GM23338 (cell line): ENCODE data around the gene PRUNE2. TPM values are rescaled to one million over a fixed set of nuclear protein-coding genes. Genes with fewer than 3 reads are reported as not detected.
A peak's percentile ranks its signal among the peaks of the same experiment; 100 is the strongest.

Experiments
- ATAC-seq: fragments of 200-7000 bp; cut with Tn5 transposase; 3 replicates; pipeline ENCODE4 v1.9.1; 2020
- DNase-seq: peaks from one replicate; pipeline ENCODE4 v3.0.0-alpha.2; 2015; ENCODE audit warnings: low spot score
- H2AFZ ChIP-seq: fragments of 200-600 bp; sonication (generic); 2 replicates; pipeline ENCODE4 v1.8.0; 2016; ENCODE audit warnings: antibody characterized with exemption, mild to moderate bottlenecking, moderate library complexity
- H3F3A ChIP-seq: fragments of 200-600 bp; sonication (generic); replicated peaks from 2 replicates; pipeline ENCODE4 v1.8.0; 2017; ENCODE audit warnings: antibody characterized with exemption, mixed run types, low read depth
- H3K27ac ChIP-seq: fragments of 200-600 bp; sonication (generic); 2 replicates; pipeline ENCODE4 v1.6.1; 2016; ENCODE audit warnings: low read depth
- H3K27me3 ChIP-seq: fragments of 200-600 bp; sonication (generic); 2 replicates; pipeline ENCODE4 v1.8.0; 2016; ENCODE audit warnings: mild to moderate bottlenecking, mixed run types, moderate library complexity; ENCODE audit not compliant: insufficient read depth
- H3K36me3 ChIP-seq: fragments of 200-600 bp; sonication (generic); 2 replicates; pipeline ENCODE4 v1.8.0; 2016; ENCODE audit warnings: mild to moderate bottlenecking; ENCODE audit not compliant: insufficient read depth
- H3K4me1 ChIP-seq: fragments of 200-600 bp; sonication (generic); 2 replicates; pipeline ENCODE4 v1.8.0; 2016; ENCODE audit warnings: mild to moderate bottlenecking, moderate library complexity; ENCODE audit not compliant: insufficient read depth
- H3K4me2 ChIP-seq: fragments of 200-600 bp; sonication (generic); 2 replicates; pipeline ENCODE4 v1.7.1; 2017; ENCODE audit warnings: mixed run types
- H3K4me3 ChIP-seq: fragments of 200-600 bp; sonication (generic); 2 replicates; pipeline ENCODE4 v1.6.1; 2016; ENCODE audit warnings: mixed run types
- H3K79me2 ChIP-seq: fragments of 200-600 bp; sonication (generic); replicated peaks from 2 replicates; pipeline ENCODE4 v1.8.0; 2017; ENCODE audit warnings: mild to moderate bottlenecking; ENCODE audit not compliant: insufficient read depth
- H3K9me2 ChIP-seq: fragments of 200-600 bp; sonication (generic); 2 replicates; pipeline ENCODE4 v1.8.0; 2017; ENCODE audit not compliant: insufficient read depth
- H4K20me1 ChIP-seq: fragments of 200-600 bp; sonication (generic); replicated peaks from 2 replicates; pipeline ENCODE4 v1.8.0; 2017; ENCODE audit warnings: mild to moderate bottlenecking; ENCODE audit not compliant: insufficient read depth
- H3K27ac Mint-ChIP-seq: 2 replicates; pipeline ENCODE4 v1.8.0; 2020; ENCODE audit warnings: inconsistent platforms, mild to moderate bottlenecking, moderate library complexity, mixed read lengths
- H3K27me3 Mint-ChIP-seq: 3 replicates; pipeline ENCODE4 v1.8.0; 2022; ENCODE audit warnings: low read depth, mild to moderate bottlenecking, moderate library complexity, mixed read lengths, inconsistent platforms; ENCODE audit not compliant: insufficient read depth, poor library complexity
- H3K36me3 Mint-ChIP-seq: 3 replicates; pipeline ENCODE4 v1.8.0; 2021; ENCODE audit warnings: low read depth, mild to moderate bottlenecking, inconsistent platforms, moderate library complexity, mixed read lengths
- H3K4me1 Mint-ChIP-seq: 3 replicates; pipeline ENCODE4 v1.8.0; 2020; ENCODE audit warnings: mild to moderate bottlenecking, inconsistent platforms, mixed read lengths
- H3K4me3 Mint-ChIP-seq: 3 replicates; pipeline ENCODE4 v1.8.0; 2021; ENCODE audit warnings: moderate library complexity, mild to moderate bottlenecking, inconsistent platforms, mixed read lengths
- H3K9me3 Mint-ChIP-seq: 3 replicates; pipeline ENCODE4 v1.8.0; 2020; ENCODE audit warnings: moderate library complexity, mild to moderate bottlenecking, inconsistent platforms, mixed read lengths
- CREB1 ChIP-seq: fragments of 250-450 bp; sonication (Bioruptor Pico); IDR thresholded peaks from 2 replicates; pipeline ENCODE4 v1.5.0; 2020; ENCODE audit warnings: low read depth, mild to moderate bottlenecking, moderate library complexity
- CTCF ChIP-seq, 2 experiments: fragments of 200-600 bp in 1 of 2; sonication (generic) in 1 of 2; conservative IDR thresholded peaks; 2 replicates each; pipeline versions ENCODE4 v1.5.1 to v1.6.1; 2016 to 2017; ENCODE audit warnings: antibody characterized with exemption in 2 of 2, low read depth in 2 of 2, mild to moderate bottlenecking in 2 of 2, moderate library complexity in 1 of 2
- ETS1 ChIP-seq: IDR thresholded peaks from 2 replicates; pipeline ENCODE4 v1.6.1; 2016; ENCODE audit warnings: antibody characterized with exemption
- EZH2 ChIP-seq: fragments of 200-600 bp; sonication (generic); IDR thresholded peaks from one replicate; pipeline ENCODE4 v1.8.0; 2017; ENCODE audit warnings: antibody characterized with exemption, mild to moderate bottlenecking, low read depth; ENCODE audit not compliant: unreplicated experiment
- EZH2phosphoT487 ChIP-seq: fragments of 200-600 bp; sonication (generic); IDR thresholded peaks from one replicate; pipeline ENCODE4 v1.8.1; 2018; ENCODE audit warnings: antibody characterized with exemption; ENCODE audit not compliant: unreplicated experiment
- JUNB ChIP-seq: IDR thresholded peaks from one replicate; pipeline ENCODE4 v1.6.1; 2016; ENCODE audit warnings: antibody characterized with exemption; ENCODE audit not compliant: unreplicated experiment
- NANOG ChIP-seq: IDR thresholded peaks from 2 replicates; pipeline ENCODE4 v1.6.1; 2016; ENCODE audit warnings: antibody characterized with exemption, borderline replicate concordance
- POLR2AphosphoS5 ChIP-seq: IDR thresholded peaks from 2 replicates; pipeline ENCODE4 v1.6.1; 2016; ENCODE audit warnings: antibody characterized with exemption, low read depth
- REST ChIP-seq: IDR thresholded peaks from one replicate; pipeline ENCODE4 v1.6.1; 2018; ENCODE audit warnings: antibody characterized with exemption; ENCODE audit not compliant: unreplicated experiment
- STAT1 ChIP-seq: IDR thresholded peaks from one replicate; pipeline ENCODE4 v1.6.1; 2016; ENCODE audit warnings: antibody characterized with exemption; ENCODE audit not compliant: unreplicated experiment
- ZNF114 ChIP-seq: fragments of 250-450 bp; sonication (Bioruptor Pico); IDR thresholded peaks from 2 replicates; pipeline ENCODE4 v1.5.0; 2020; ENCODE audit warnings: mild to moderate bottlenecking, moderate library complexity
- ZNF331 ChIP-seq: fragments of 250-450 bp; sonication (Bioruptor Pico); IDR thresholded peaks from 2 replicates; pipeline ENCODE4 v1.5.0; 2020; ENCODE audit warnings: low read depth, mild to moderate bottlenecking, moderate library complexity
- ZNF462 ChIP-seq: fragments of 250-450 bp; sonication (Bioruptor Pico); IDR thresholded peaks from 2 replicates; pipeline ENCODE4 v1.5.0; 2020; ENCODE audit warnings: mild to moderate bottlenecking, moderate library complexity
- polyA plus RNA-seq: library from polyadenylated mRNA; unstranded; fragments of >200 nt; fragmentation: Nextera tagmentation; extraction: Ambion mirVana; gene quantifications from 2 replicates; pipeline ENCODE4 v1.2.1, GENCODE V29; 2016
- total RNA-seq: library from RNA; depleted of rRNA; stranded (reverse); fragments of >200 nt; shearing (Covaris generic); gene quantifications from 2 replicates; pipeline ENCODE4 v1.2.3, GENCODE V29; 2014

The PRUNE2 gene
- total and polyA plus RNA-seq, 2 experiments from 2014 or later, result 10.6 to 26.5 TPM

GRCh38 chr9:76571743-76572146, 334.2 kb downstream of the PRUNE2 start:
- peaks cover 10% of the 10 kb centered on the region; the same call in 2 of the 3 replicates for H3K4me1 Mint-ChIP-seq
- Histone ChIP-seq H3K4me2 (peak overlapping the region; percentile 75), H3F3A (no peaks in the 10 kb centered on the region; the same call in 1 of the 2 replicates), H3K4me3 (peak overlapping the region; percentile 56), H3K36me3 (no peaks in the 10 kb centered on the region), H4K20me1 (no peaks in the 10 kb centered on the region), H2AFZ (peak overlapping the region; percentile 91), H3K27ac (no peak overlapping the region), H3K4me1 (peaks cover 7% of the 10 kb centered on the region), H3K27me3 (peaks cover 11% of the 10 kb centered on the region; the same call in 1 of the 2 replicates), H3K79me2 (no peaks in the 10 kb centered on the region), H3K9me2 (no peaks in the 10 kb centered on the region)
- DNase-seq, result peak; percentile 14
- H3K9me3 Mint-ChIP-seq, result no peaks in the 10 kb centered on the region; the same call in 2 of the 3 replicates
- peaks cover 7% of the 10 kb centered on the region for H3K27me3 Mint-ChIP-seq
- ATAC-seq, result peak; percentile 64
- TF ChIP-seq REST, result no peak
- no peak for TF ChIP-seq STAT1
- TF ChIP-seq ZNF462 (CRISPR knock-in tag), result no peak
- no peak for TF ChIP-seq EZH2phosphoT487
- no peak for TF ChIP-seq POLR2AphosphoS5
- TF ChIP-seq NANOG, result no peak
- no peak for TF ChIP-seq EZH2
- no peak for TF ChIP-seq JUNB
- TF ChIP-seq CTCF (conservative IDR thresholded peaks at IDR 0.05; ENCODE audit: low read depth in 2 of 2), result no peak
- TF ChIP-seq ZNF114 (CRISPR knock-in tag), result no peak
- no peak for TF ChIP-seq ETS1
- no peak for TF ChIP-seq CREB1 (CRISPR knock-in tag)
- no peak for TF ChIP-seq ZNF331 (CRISPR knock-in tag)
- H3K27ac Mint-ChIP-seq, result no peak overlapping the region
- H3K36me3 Mint-ChIP-seq, result no peaks in the 10 kb centered on the region
- H3K4me3 Mint-ChIP-seq, result peak overlapping the region; percentile 63; the same call in 2 of the 3 replicates
